BE2C (cell line): Measurements from ENCODE around the gene CDCA7L.
"Not testable (repeated sequence)": the region's sequence is repeated elsewhere in the genome, so short reads cannot be mapped to it uniquely, and the experiment has no call there.

Source experiments
- DNase-seq: peaks from one replicate; pipeline ENCODE4 v3.0.0-alpha.2; 2020
- H3K27me3 ChIP-seq: fragments of 250-450 bp; sonication (Bioruptor Pico); 2 replicates; pipeline ENCODE4 v1.5.1; 2020; ENCODE audit warnings: mild to moderate bottlenecking
- H3K36me3 ChIP-seq: fragments of 250-450 bp; sonication (Bioruptor Pico); 2 replicates; pipeline ENCODE4 v1.5.1; 2020; ENCODE audit warnings: mild to moderate bottlenecking
- H3K4me1 ChIP-seq: fragments of 250-450 bp; sonication (Bioruptor Pico); 2 replicates; pipeline ENCODE4 v1.5.1; 2020
- H3K4me3 ChIP-seq: 2 replicates; pipeline ENCODE4 v1.5.1; 2011; ENCODE audit warnings: low read depth, low read length
- H3K9me3 ChIP-seq: fragments of 250-450 bp; sonication (Bioruptor Pico); 2 replicates; pipeline ENCODE4 v1.5.1; 2020
- TF ChIP-seq, protein P1 (sequence below): IDR thresholded peaks from 2 replicates; pipeline ENCODE4 v1.5.1; 2012; ENCODE audit warnings: mild to moderate bottlenecking, low read depth, low read length

The CDCA7L gene

GRCh38 chr7:21893401-21893800, 52.3 kb downstream of the CDCA7L start:
- H3K4me3 ChIP-seq: no peak overlapping the region
- DNase-seq: no peak
- no peaks in the 10 kb centered on the region; the same call in 1 of the 2 replicates for H3K36me3 ChIP-seq
- no peaks in the 10 kb centered on the region for H3K4me1 ChIP-seq
- H3K9me3 ChIP-seq: no peaks in the 10 kb centered on the region
- TF ChIP-seq, protein P1, sequence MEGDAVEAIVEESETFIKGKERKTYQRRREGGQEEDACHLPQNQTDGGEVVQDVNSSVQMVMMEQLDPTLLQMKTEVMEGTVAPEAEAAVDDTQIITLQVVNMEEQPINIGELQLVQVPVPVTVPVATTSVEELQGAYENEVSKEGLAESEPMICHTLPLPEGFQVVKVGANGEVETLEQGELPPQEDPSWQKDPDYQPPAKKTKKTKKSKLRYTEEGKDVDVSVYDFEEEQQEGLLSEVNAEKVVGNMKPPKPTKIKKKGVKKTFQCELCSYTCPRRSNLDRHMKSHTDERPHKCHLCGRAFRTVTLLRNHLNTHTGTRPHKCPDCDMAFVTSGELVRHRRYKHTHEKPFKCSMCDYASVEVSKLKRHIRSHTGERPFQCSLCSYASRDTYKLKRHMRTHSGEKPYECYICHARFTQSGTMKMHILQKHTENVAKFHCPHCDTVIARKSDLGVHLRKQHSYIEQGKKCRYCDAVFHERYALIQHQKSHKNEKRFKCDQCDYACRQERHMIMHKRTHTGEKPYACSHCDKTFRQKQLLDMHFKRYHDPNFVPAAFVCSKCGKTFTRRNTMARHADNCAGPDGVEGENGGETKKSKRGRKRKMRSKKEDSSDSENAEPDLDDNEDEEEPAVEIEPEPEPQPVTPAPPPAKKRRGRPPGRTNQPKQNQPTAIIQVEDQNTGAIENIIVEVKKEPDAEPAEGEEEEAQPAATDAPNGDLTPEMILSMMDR: no peak
- no peaks in the 10 kb centered on the region for H3K27me3 ChIP-seq

GRCh38 chr7:21891291-21891690, 54.4 kb downstream of the CDCA7L start:
- TF ChIP-seq, protein P1: no peak
- no peak for DNase-seq
- no peaks in the 10 kb centered on the region for H3K4me1 ChIP-seq
- no peaks in the 10 kb centered on the region for H3K36me3 ChIP-seq
- no peaks in the 10 kb centered on the region for H3K9me3 ChIP-seq
- H3K4me3 ChIP-seq: no peak overlapping the region
- no peaks in the 10 kb centered on the region for H3K27me3 ChIP-seq

DNA sequence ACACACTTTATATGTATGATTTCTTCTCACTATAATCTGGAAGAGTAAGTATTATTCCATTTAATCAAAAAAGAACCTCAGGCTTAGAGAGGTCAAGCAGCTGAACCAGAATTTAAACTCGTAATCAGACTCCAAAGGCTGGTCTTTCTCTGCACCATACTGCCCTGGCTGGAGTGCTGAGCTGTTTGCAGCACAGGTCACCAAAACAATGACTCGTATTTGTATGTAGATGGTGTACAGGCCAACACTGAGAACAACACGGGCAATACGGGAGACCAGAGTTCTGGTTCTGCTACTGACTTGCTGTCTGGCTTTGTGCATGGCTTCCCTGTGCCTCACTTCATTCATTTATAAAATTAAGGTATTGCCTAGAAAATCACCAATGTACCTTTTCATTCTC, 57.9 kb downstream of the CDCA7L start:
- Histone ChIP-seq H3K4me3 (no peak overlapping the region), H3K9me3 (no peaks in the 10 kb centered on the region), H3K27me3 (no peaks in the 10 kb centered on the region), H3K4me1 (no peaks in the 10 kb centered on the region), H3K36me3 (no peaks in the 10 kb centered on the region)
- no peak for DNase-seq
- TF ChIP-seq, protein P1: no peak

DNA sequence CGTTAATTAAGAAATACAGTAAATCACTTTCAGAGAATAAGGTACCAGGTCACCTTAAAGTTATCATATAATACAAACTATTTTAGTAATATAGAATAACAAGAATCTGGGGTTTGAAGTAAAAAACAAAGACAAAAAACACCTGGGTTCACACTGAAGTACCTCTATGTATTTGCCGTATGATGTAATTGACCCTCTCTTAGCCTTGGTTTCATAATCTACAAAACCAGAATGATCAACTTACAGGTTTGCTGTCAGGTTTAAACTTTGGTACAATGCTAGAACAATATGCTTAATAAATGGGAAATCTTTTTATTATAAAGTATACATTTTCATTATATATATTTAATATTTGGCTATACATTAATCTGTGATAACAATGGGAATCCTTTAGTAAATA, 58.3 kb downstream of the CDCA7L start:
- H3K4me3 ChIP-seq: no peak overlapping the region
- no peaks in the 10 kb centered on the region for H3K27me3 ChIP-seq
- H3K36me3 ChIP-seq: no peaks in the 10 kb centered on the region
- no peak for DNase-seq
- TF ChIP-seq, protein P1: no peak
- H3K9me3 ChIP-seq: no peaks in the 10 kb centered on the region
- H3K4me1 ChIP-seq: no peaks in the 10 kb centered on the region

DNA sequence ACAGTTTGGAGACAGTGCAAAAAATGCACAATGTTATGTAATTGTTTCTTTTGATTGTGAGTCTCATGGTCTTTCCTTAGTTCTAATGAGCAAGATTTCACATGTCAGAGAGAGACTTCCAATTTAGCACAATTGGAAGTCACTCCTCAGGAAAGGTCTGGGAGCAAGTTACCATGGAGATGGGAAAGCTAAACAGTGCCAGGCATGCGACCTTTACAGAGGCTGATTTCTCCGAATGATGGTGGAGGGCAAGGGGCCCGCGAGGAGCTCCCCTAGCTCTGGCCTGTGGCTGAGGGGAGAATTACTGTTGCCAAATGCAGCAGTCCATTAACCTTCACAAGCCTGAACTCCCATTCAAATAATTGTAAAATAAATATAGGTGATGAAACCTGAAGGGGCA, 59.3 kb downstream of the CDCA7L start:
- Histone ChIP-seq H3K9me3 (no peaks in the 10 kb centered on the region), H3K36me3 (no peaks in the 10 kb centered on the region), H3K27me3 (no peaks in the 10 kb centered on the region), H3K4me1 (no peaks in the 10 kb centered on the region), H3K4me3 (no peak overlapping the region)
- no peak for DNase-seq
- TF ChIP-seq, protein P1: no peak

GRCh38 chr7:21884496-21884895, 61.2 kb downstream of the CDCA7L start:
- TF ChIP-seq, protein P1: no peak

GRCh38 chr7:21883501-21883900, 62.2 kb downstream of the CDCA7L start:
- not testable (repeated sequence) for DNase-seq, H3K27me3 ChIP-seq, H3K36me3 ChIP-seq, H3K4me3 ChIP-seq, H3K9me3 ChIP-seq, H3K4me1 ChIP-seq

More at GRCh38 chr7:21884496-21884895, 61.2 kb downstream of the CDCA7L start:
- Histone ChIP-seq H3K4me3 (no peak overlapping the region), H3K4me1 (no peaks in the 10 kb centered on the region), H3K36me3 (no peaks in the 10 kb centered on the region), H3K27me3 (no peaks in the 10 kb centered on the region), H3K9me3 (no peaks in the 10 kb centered on the region)
- DNase-seq: no peak
